Pancreas (tissue), 10 donors: ENCODE data around the gene AK3. TPM values are rescaled to one million over a fixed set of nuclear protein-coding genes. Genes with fewer than 3 reads are reported as not detected.

Experiments used
- ATAC-seq, 4 donors: fragments of 200-7000 bp; cut with Tn5 transposase; one replicate each; pipeline versions ENCODE4 v1.8.0 to v1.9.1; 2020; ENCODE audit warnings: mild to moderate bottlenecking in 4 of 4, moderate library complexity in 4 of 4
- DNase-seq, 6 donors: peaks; one replicate each; pipeline ENCODE4 v3.0.0-alpha.2; 2020
- FAIRE-seq: peaks from 2 replicates; lab custom pipeline; 2012; peaks lifted over from hg19 to GRCh38; lab: Jason Lieb, UNC
- H3K27ac ChIP-seq, 4 donors: fragments of 200-600 bp; sonication (generic); 1 replicate in 3 of 4; 2 replicates in 1 of 4; pipeline versions ENCODE4 v1.5.0 to v1.8.0; 2020
- H3K27me3 ChIP-seq, 4 donors: fragments of 200-600 bp; one replicate each; pipeline ENCODE4 v1.8.0; 2021
- H3K36me3 ChIP-seq, 3 donors: fragments of 200-600 bp; sonication (generic) in 1 of 3; one replicate each; pipeline versions ENCODE4 v1.5.0 to v1.8.0; 2020 to 2021
- H3K4me1 ChIP-seq, 3 donors: fragments of 200-600 bp; one replicate each; pipeline ENCODE4 v1.8.0; 2021
- H3K4me3 ChIP-seq, 4 donors: fragments of 200-600 bp; sonication (generic) in 2 of 4; one replicate each; pipeline versions ENCODE4 v1.5.0 to v1.8.0; 2020 to 2021
- H3K9me3 ChIP-seq, 4 donors: fragments of 200-600 bp; one replicate each; pipeline ENCODE4 v1.8.0; 2021
- WGBS, 2 donors: extraction: QIAGEN DNeasy Blood & Tissue Kit; methylation state at CpG; one replicate each; pipeline ENCODE4 v1.1.7; 2013; 5-methylcytosine and 5-hydroxymethylcytosine counted together
- intact Hi-C, 3 donors: fragments of 100-400 bp; cut with DNase I; formaldehyde crosslinking; loops; one replicate each; pipeline versions ENCODE4 v1.11.1 to v1.14.2; 2022
- polyA plus RNA-seq, 2 donors: library from polyadenylated mRNA; stranded (reverse); fragments of 200-250 nt; gene quantifications; one replicate each; pipeline ENCODE4 v1.2.3, GENCODE V29; 2013
- total RNA-seq, 6 donors: library from RNA; stranded (reverse); fragmentation: NEBNext Ultra II Directional in 4 of 6; extraction: Animal tissue kit (Norgen Biotek cat#: 25700) in 4 of 6; gene quantifications; one replicate each; pipeline versions ENCODE4 v1.2.1 to v1.2.4, GENCODE V29; 2021 to 2023
- TF ChIP-seq, protein P1 (sequence below), 4 donors: fragments of 200-600 bp; sonication (generic) in 3 of 4; IDR thresholded peaks; one replicate each; pipeline versions ENCODE4 v1.5.0 to v1.8.0; 2021; ENCODE audit warnings: antibody characterized with exemption in 4 of 4
- donor health status: healthy with polysubstance abuse.
- donor health status: DM: no; HTN: no; CAD: no; lungs with moderate emphysema.
- donor health status: DM: no; HTN: no; CAD: no.
- donor health status: control.
- donor health status: control.
- donor health status: Bipolar disorder and iron deficiency.
- donor health status: DM: yes; HTN: yes; CAD: no.
- donor health status: DM: no; HTN: no; CAD: no.
- donor health status: DM: no; HTN: no; CAD: no.
- donor health status: DM: yes; HTN: yes; CAD: no.

The AK3 gene
- total and polyA plus RNA-seq, 8 donors: 16.2 to 34.5 (median 23.0) TPM

DNA sequence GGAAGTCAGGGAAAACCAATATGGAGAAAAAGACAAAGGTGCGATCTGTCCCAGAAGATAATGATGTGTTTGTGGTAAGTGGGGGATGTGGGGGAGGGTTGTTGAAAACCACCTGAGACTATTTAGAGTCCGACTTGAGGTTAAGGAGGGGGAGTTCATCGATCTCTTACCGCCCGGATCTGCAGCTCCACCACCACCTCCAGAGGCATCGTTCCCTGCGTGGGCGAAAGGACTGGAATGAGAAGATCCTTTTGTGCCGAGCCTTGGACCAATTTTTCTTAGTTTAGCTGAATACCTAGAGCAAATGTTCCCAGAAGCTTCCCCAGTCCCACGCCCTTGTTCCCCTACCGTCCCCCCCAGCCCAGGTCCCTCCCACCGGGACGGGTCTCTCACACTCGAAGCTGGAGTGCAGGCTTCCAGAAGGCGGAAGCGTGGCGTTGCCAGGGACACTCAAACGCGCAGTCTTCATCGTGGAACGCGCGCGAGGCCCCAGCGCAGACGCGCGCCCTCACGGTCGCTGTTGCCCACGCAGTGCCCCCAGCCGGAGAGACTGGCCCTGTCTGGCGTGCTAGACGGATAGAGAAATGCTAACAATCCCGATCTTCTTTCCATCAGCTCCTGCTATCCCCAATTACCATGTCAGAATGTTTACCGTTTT is 74.8 kb downstream of the AK3 start, which contains the start of gene SPATA6L:
SPATA6L (minus strand) TSS at position 439 of the 658 bp plus-strand sequence; CDS start at position 209, 230 bp downstream.
- intact Hi-C loops: no loop called here
- Histone ChIP-seq H3K27ac (peak within 1 kb of the TSS; percentile 72 to 97 (median 90)), H3K4me3 (peak within 1 kb of the TSS; percentile 26 to 90 (median 64)), H3K27me3 (no peaks in the 10 kb centered on the region), H3K9me3 (no peaks in the 10 kb centered on the region), H3K4me1 (peaks cover 0 to 30% (median 24%) of the 10 kb centered on the region in 3 donors), H3K36me3 (no peaks in the 10 kb centered on the region)
- FAIRE-seq (no peak), ATAC-seq (peak; percentile 50 to 78 (median 68)), DNase-seq (peak; percentile 70 to 86 (median 79))
- WGBS, 2 donors: 0% methylated on average over 36 of the region's 36 CpGs
- TF ChIP-seq, protein P1, sequence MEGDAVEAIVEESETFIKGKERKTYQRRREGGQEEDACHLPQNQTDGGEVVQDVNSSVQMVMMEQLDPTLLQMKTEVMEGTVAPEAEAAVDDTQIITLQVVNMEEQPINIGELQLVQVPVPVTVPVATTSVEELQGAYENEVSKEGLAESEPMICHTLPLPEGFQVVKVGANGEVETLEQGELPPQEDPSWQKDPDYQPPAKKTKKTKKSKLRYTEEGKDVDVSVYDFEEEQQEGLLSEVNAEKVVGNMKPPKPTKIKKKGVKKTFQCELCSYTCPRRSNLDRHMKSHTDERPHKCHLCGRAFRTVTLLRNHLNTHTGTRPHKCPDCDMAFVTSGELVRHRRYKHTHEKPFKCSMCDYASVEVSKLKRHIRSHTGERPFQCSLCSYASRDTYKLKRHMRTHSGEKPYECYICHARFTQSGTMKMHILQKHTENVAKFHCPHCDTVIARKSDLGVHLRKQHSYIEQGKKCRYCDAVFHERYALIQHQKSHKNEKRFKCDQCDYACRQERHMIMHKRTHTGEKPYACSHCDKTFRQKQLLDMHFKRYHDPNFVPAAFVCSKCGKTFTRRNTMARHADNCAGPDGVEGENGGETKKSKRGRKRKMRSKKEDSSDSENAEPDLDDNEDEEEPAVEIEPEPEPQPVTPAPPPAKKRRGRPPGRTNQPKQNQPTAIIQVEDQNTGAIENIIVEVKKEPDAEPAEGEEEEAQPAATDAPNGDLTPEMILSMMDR (IDR thresholded peaks at IDR 0.05): no peak

DNA sequence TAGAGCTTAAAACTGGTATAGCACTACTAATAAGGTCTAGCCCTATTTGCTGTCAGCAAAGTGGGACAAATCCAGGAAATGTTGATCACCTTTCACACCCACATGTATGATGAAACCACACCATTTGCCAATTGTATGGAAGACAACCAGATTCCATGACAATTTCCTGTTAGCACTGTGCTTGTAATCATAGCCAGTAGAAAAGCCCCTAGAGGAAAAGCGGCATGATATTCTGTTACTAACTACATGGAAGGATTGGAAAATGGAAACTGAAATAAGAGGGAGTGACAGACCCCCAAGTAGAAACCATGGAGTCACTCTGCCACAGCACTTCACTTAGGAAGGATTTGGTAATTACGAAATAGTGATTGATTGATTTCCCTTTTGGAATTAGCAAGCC is 75.6 kb downstream of the AK3 start:
- intact Hi-C loops: no loop called here
- FAIRE-seq: no peak
- Histone ChIP-seq H3K36me3 (no peaks in the 10 kb centered on the region), H3K4me3 (peak overlapping the region in 3 of 4 donors; percentile 41 to 90 (median 86)), H3K27ac (peak overlapping the region; percentile 72 to 97 (median 90)), H3K4me1 (peaks cover 0 to 30% (median 24%) of the 10 kb centered on the region in 3 donors), H3K9me3 (no peaks in the 10 kb centered on the region), H3K27me3 (no peaks in the 10 kb centered on the region)
- TF ChIP-seq, protein P1 (IDR thresholded peaks at IDR 0.05): no peak
- 22 to 37% methylated on average over 2 of the region's 2 CpGs for WGBS, 2 donors
- DNase-seq: no peak
- peak in 3 of 4 donors; percentile 3 to 41 (median 3) for ATAC-seq

DNA sequence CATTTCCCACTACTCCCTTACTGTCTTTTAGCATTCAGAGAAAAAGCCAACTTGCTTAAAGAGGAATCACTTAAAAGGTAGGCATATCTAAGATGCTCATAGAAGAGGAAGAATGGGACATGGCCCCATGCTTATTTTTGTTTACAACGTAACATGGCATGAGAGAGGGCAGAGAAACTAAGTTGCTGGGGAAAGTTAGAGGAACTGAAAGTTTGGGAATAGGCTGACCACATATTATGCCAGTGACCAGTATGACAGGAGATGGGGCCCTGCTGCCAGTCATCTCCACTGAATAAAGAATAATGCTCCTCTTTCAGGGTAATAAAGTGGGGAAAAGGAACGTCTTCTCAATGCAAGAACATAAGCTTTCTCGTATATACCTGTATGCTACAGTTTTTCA is 77.0 kb downstream of the AK3 start:
- Histone ChIP-seq H3K27me3 (no peaks in the 10 kb centered on the region), H3K27ac (peak overlapping the region; percentile 94 to 97 (median 96)), H3K4me3 (peak overlapping the region in 2 of 4 donors; percentile 86 to 90), H3K4me1 (peaks cover 0 to 30% (median 24%) of the 10 kb centered on the region in 3 donors), H3K36me3 (no peaks in the 10 kb centered on the region), H3K9me3 (no peaks in the 10 kb centered on the region)
- FAIRE-seq (no peak), DNase-seq (no peak), ATAC-seq (no peak)
- WGBS, 2 donors: 40 to 56% methylated on average over 3 of the region's 3 CpGs
- intact Hi-C loops: no loop called here
- TF ChIP-seq, protein P1 (IDR thresholded peaks at IDR 0.05): no peak

DNA sequence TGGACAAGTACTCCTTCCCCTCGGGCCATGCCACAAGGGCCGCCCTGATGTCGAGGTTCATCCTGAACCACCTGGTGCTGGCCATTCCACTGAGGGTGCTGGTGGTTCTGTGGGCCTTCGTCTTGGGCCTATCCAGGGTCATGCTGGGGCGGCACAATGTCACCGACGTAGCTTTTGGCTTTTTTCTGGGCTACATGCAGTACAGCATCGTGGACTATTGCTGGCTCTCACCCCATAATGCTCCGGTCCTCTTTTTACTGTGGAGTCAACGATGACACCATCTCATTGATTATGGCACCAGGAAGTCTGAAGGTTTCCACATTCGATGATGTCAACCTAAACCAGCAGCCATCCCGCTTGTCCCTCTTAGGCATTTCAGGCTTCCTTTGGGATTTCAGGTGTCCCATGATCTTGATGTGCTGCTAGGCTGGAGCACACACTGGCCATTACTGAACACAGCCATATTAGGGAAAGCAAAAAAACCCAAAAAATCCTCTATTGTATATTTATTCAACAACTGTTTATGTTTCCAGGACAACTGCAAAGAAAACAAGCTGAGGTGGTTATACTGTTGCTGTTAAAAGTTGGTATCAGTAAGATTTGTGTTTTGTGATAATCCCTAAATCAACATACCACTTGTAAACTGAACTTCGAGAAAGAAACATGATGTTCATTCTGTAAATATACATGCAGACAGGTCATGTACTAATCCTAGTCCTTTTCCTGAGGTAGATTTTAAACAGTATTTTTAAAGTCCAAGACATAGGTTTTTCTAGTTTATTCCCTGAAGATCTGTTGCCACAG is 77.8 kb downstream of the AK3 start:
- Histone ChIP-seq H3K9me3 (no peaks in the 10 kb centered on the region), H3K27me3 (no peaks in the 10 kb centered on the region), H3K27ac (peak overlapping the region; percentile 94 to 97 (median 96)), H3K4me1 (peaks cover 4 to 34% (median 27%) of the 10 kb centered on the region in 3 donors), H3K4me3 (peak overlapping the region; percentile 86 to 95 (median 88)), H3K36me3 (no peaks in the 10 kb centered on the region)
- FAIRE-seq (no peak), ATAC-seq (peak; percentile 6 to 39 (median 36)), DNase-seq (peak in 1 of 6 donors; percentile 34)
- intact Hi-C loops: no loop called here
- TF ChIP-seq, protein P1 (IDR thresholded peaks at IDR 0.05): no peak
- 17 to 18% methylated on average over 13 of the region's 13 CpGs for WGBS, 2 donors
